Measurements from ENCODE around the gene CAV2.

CAV2 gene

GRCh38 chr7:116505278-116505677 is 5.7 kb downstream of the CAV2 start:
- Histone ChIP-seq H3K4me2 (ENCODE audit: low read length) (no peak overlapping the region), H3K4me1 (peaks cover 2% of the 10 kb centered on the region), H3K4me3 (ENCODE audit: low read depth, low read length) (no peak overlapping the region), H3K9ac (no peak overlapping the region), H3K36me3 (ENCODE audit: control insufficient read depth, insufficient read depth, low read length) (no peaks in the 10 kb centered on the region), H2AFZ (no peak overlapping the region), H3K27ac (no peak overlapping the region), H3K79me2 (no peaks in the 10 kb centered on the region), H3K9me3 (ENCODE audit: control insufficient read depth, low read length) (no peaks in the 10 kb centered on the region), H3K27me3 (ENCODE audit: control insufficient read depth, insufficient read depth, low read length) (no peaks in the 10 kb centered on the region)
- no peak for TF ChIP-seq CTCF (IDR thresholded peaks at IDR 0.05)

- no peaks in the 10 kb centered on the region for H3K36me3 ChIP-seq (ENCODE audit: control insufficient read depth, insufficient read depth, low read length)
- no peaks in the 10 kb centered on the region for H3K9me3 ChIP-seq (ENCODE audit: control insufficient read depth, low read length)
- no peak overlapping the region for H3K4me3 ChIP-seq (ENCODE audit: low read depth, low read length)
- no peak overlapping the region for H3K4me2 ChIP-seq (ENCODE audit: low read length)
- H3K9ac ChIP-seq, result no peak overlapping the region
- H3K4me1 ChIP-seq, result no peaks in the 10 kb centered on the region
- no peak for TF ChIP-seq CTCF (IDR thresholded peaks at IDR 0.05)
- no peaks in the 10 kb centered on the region for H3K27me3 ChIP-seq (ENCODE audit: control insufficient read depth, insufficient read depth, low read length)
- H3K79me2 ChIP-seq, result no peaks in the 10 kb centered on the region
- H3K27ac ChIP-seq, result no peak overlapping the region
- H2AFZ ChIP-seq, result no peak overlapping the region
Measured at GRCh38 chr7:116505823-116506222, 6.3 kb downstream of the CAV2 start.

- H3K27ac ChIP-seq, result no peak overlapping the region
- H3K9ac ChIP-seq, result no peak overlapping the region
- H2AFZ ChIP-seq, result no peak overlapping the region
- H3K4me3 ChIP-seq (ENCODE audit: low read depth, low read length), result no peak overlapping the region
- H3K36me3 ChIP-seq (ENCODE audit: control insufficient read depth, insufficient read depth, low read length), result no peaks in the 10 kb centered on the region
- no peaks in the 10 kb centered on the region for H3K9me3 ChIP-seq (ENCODE audit: control insufficient read depth, low read length)
- no peaks in the 10 kb centered on the region for H3K4me1 ChIP-seq
- no peaks in the 10 kb centered on the region for H3K27me3 ChIP-seq (ENCODE audit: control insufficient read depth, insufficient read depth, low read length)
- no peak overlapping the region for H3K4me2 ChIP-seq (ENCODE audit: low read length)
- no peaks in the 10 kb centered on the region for H3K79me2 ChIP-seq
- TF ChIP-seq CTCF (IDR thresholded peaks at IDR 0.05), result no peak
Measured at GRCh38 chr7:116509982-116510579, 10.5 kb downstream of the CAV2 start.

- Histone ChIP-seq H3K4me2 (ENCODE audit: low read length) (no peak overlapping the region), H3K9ac (no peak overlapping the region), H3K9me3 (ENCODE audit: control insufficient read depth, low read length) (no peaks in the 10 kb centered on the region), H3K79me2 (no peaks in the 10 kb centered on the region), H3K36me3 (ENCODE audit: control insufficient read depth, insufficient read depth, low read length) (no peaks in the 10 kb centered on the region), H3K27ac (no peak overlapping the region), H2AFZ (no peak overlapping the region), H3K4me1 (no peaks in the 10 kb centered on the region), H3K4me3 (ENCODE audit: low read depth, low read length) (no peak overlapping the region), H3K27me3 (ENCODE audit: control insufficient read depth, insufficient read depth, low read length) (no peaks in the 10 kb centered on the region)
- no peak for TF ChIP-seq CTCF (IDR thresholded peaks at IDR 0.05)
Measured at GRCh38 chr7:116510795-116511194, 11.3 kb downstream of the CAV2 start.

Measured in parathyroid adenoma (tissue), 2 donors.